Epithelial cell of proximal tubule (primary cell): ENCODE results near the gene MYO5B. TPM values are rescaled to one million over a fixed set of nuclear protein-coding genes. Genes with fewer than 3 reads are reported as not detected.

Experiments used
- DNase-seq: peaks from one replicate; pipeline ENCODE4 v3.0.0-alpha.2; 2011; ENCODE audit warnings: low read depth
- H3K4me3 ChIP-seq: 2 replicates; pipeline ENCODE4 v1.5.1; 2011; ENCODE audit warnings: low read depth, mild to moderate bottlenecking, low read length
- total RNA-seq: library from RNA; depleted of rRNA; stranded (reverse); fragments of >200 nt; gene quantifications from 2 replicates; pipeline ENCODE4 v1.2.3, GENCODE V29; 2015
- TF ChIP-seq, protein P1 (sequence below): conservative IDR thresholded peaks from 2 replicates; pipeline ENCODE4 v1.5.1; 2012; ENCODE audit warnings: low read depth, mild to moderate bottlenecking, low read length

Gene MYO5B
- total RNA-seq, 1 donor from 2014 or later: 48.4 TPM

DNA sequence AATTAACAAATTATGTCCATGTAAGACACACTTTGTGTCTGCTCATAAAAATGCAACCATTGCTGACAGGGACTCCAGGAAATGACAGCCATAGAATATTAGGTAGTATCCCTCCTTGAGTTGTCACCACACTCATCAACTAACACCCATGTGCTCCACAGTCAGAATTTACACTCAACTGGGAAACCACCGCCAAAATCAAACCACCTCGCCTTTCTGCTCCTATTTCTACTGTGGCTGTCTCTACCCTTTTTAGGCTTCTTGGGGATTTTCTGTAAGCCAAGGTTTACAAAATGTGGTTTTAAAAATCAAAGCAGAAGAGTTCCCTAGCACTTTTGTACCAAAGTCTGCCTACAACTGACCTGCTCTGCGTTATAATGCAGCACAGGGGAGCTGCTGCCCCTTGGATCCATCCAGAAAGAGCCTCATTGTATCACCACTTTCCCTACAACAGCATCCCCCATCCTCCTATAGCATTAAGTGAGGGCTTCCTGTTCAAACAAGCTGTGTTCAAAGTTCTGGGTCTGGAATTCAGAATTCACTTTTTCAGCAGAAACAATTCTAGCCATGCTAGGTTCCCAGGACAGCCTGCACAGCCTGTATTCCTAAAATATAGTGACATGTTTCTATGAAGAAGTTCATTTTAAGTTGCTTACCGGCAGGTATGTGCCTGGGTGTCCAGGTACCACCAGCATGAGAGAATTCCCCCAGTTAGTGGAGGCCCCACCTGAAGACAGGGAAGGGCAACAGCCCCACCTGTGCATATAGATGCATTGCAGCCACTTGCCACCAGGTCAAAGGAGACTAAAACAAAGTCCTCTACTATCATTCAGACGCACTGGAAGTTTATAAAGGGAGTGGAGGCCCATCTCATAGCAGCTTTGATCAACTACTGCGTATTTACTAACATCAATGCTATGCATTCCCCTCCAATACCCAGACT, 104.3 kb downstream of the MYO5B start:
- TF ChIP-seq, protein P1, sequence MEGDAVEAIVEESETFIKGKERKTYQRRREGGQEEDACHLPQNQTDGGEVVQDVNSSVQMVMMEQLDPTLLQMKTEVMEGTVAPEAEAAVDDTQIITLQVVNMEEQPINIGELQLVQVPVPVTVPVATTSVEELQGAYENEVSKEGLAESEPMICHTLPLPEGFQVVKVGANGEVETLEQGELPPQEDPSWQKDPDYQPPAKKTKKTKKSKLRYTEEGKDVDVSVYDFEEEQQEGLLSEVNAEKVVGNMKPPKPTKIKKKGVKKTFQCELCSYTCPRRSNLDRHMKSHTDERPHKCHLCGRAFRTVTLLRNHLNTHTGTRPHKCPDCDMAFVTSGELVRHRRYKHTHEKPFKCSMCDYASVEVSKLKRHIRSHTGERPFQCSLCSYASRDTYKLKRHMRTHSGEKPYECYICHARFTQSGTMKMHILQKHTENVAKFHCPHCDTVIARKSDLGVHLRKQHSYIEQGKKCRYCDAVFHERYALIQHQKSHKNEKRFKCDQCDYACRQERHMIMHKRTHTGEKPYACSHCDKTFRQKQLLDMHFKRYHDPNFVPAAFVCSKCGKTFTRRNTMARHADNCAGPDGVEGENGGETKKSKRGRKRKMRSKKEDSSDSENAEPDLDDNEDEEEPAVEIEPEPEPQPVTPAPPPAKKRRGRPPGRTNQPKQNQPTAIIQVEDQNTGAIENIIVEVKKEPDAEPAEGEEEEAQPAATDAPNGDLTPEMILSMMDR: no peak
- H3K4me3 ChIP-seq: no peak overlapping the region
- no peak for DNase-seq

DNA sequence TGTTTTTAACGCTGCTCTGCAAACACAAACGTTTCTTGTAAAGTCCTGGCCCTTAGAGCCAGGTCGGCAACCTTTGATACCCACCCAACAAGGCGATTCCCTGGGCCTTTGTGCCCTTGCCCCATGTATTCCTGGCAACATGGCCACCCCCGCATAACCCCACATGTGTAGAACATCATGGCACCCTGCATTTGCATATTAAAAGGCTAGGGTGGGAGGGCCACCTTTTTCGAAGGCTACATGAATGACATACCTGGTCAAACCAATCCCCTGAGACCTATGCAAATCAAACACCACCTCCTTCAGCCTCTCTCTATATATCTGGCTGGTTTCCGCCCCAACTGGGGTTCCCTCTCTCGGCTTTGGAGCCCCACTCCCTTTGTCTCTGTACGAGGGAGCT, 105.2 kb downstream of the MYO5B start:
- no peak overlapping the region for H3K4me3 ChIP-seq
- TF ChIP-seq, protein P1: no peak

DNA sequence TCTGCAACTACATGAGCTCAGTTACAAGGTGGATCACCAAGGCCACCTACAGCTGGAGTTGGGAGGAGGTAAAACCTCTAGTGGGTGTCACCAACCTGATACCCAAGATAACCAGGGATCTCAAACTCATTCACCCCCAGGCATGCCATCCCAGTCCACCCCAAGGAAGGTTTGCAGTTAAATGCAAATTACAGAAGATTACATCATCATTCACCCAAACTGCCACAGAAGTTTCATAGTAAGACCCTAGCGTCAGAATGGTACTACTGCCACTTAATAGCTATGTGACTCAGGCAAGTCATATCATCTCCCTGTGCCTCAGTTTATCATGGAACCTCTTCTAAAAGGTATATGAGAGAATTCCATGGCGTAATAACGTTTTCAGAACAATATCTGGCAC, 111.2 kb downstream of the MYO5B start:
- H3K4me3 ChIP-seq: no peak overlapping the region
- DNase-seq: no peak
- TF ChIP-seq, protein P1: no peak

More for the DNA sequence above, 105.2 kb downstream of the MYO5B start:
- DNase-seq: no peak

DNA sequence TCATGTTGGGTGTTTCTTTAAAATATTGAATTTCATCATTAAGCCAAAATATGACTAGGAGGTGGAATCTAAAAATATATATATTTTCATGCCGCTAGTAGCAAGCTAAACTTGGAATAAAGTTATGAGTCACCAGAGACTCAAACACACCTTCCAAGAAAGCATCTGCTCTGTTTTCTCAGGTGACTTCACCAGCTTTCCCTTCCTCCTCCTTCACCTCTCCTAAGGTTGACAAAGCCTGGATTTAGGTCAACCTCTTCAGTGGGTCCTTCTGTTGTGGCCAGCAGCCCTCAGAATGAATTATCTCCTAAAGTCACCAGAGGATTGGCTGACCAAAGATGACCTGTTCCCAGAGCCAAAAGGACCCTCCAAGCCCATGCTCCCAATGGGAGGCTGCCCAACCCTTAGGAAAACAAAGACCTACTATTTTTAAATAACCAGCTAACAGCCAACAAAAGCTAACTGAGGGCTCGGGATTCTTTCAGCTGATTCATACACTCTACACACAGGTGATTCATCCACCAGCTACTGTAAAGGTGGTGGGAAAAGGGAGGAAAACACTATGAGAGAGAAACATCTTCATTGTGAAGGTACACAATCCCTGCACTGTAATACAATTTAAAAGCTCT, 113.9 kb downstream of the MYO5B start:
- TF ChIP-seq, protein P1: no peak
- peak; percentile 68 for DNase-seq
- H3K4me3 ChIP-seq: no peak overlapping the region

DNA sequence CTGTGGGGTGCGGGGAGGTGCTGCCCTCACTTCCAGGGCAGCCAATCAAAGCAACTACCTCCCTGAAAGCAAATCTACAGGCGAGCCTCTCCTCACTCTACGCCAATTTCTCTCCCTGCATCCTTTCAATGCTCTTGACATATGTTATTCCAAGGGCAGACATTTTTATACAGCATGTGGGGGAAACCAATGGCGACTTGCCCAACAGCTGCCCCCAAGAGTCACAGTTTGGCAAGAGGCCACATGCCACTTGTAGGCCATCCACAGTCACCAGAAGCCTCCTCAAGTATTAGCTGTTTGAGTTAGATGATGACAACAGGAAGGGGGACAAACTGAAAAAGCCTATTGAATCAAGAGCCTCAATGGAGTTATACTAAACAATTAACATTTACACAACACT, 114.6 kb downstream of the MYO5B start:
- H3K4me3 ChIP-seq: no peak overlapping the region
- TF ChIP-seq, protein P1: no peak
- no peak for DNase-seq

DNA sequence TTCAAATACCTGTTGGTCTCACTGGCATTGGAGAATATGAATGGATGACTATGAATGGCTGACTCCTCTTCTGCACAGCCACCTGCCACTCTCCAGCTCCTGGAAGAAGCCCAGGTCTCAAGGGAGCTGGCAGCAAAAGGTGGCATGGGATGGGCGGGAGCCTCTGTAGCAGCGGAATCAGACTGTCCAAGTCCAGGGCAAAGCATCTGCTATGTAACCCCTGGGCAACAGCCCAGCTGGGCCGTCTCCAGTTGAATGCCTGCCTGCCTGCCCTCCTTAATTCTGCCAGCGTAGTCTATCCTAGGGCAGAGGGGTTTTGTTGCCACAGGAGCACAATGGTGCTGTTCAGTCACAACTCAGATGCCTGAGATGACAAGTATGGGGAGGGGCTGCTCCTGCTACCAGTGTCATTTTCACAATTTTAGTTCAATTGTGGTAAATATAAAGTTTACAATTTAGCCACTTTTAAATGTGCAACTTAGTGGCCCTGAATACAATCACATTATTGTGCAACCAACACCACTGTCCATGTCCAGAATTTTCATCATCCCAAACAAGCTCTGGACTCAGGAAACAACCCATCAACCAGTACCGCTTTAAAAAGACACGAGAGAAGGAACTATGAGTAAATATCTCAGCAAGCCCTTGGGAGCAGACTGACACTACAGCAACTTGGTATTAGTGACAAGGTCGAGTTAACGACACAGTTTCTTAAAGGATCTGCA, 115.2 kb downstream of the MYO5B start:
- TF ChIP-seq, protein P1: no peak

More for the DNA sequence above, 115.2 kb downstream of the MYO5B start:
- DNase-seq: no peak
- H3K4me3 ChIP-seq: no peak overlapping the region
